Stimulated activated CD4-positive, alpha-beta T cell treated with anti-CD3 and anti-CD28 coated beads, Interleukin-2, amount 100 ng/mL, for 24 hours (primary cell): ENCODE data around the gene LSM14B.
"Not testable (repeated sequence)": the region's sequence is repeated elsewhere in the genome, so short reads cannot be mapped to it uniquely, and the experiment has no call there.

ENCODE experiments used
- DNase-seq, 2 donors: peaks; one replicate each; pipeline ENCODE4 v3.0.0-alpha.2; 2020

The LSM14B gene

DNA sequence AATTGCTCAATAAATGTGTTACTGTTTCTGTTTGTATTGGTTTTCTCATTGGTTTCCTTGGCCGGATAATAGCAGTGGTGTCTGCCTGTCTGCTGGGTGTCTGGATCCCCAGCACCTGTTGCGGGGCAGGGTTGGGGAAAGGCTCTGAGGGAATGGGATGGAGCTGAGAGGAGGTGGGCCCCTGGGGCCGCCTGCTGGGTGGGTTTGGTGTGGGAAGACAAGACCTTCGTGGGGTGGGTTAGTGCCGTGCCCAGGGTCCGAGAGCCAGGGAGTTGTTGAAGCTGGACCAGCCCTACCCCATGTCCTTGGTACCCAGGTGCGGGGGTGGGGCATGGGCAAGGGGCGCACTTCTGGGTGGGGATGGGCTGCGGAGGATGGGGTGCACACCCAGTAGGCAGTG lies 25.3 kb downstream of the LSM14B start:
- no peak for DNase-seq

DNA sequence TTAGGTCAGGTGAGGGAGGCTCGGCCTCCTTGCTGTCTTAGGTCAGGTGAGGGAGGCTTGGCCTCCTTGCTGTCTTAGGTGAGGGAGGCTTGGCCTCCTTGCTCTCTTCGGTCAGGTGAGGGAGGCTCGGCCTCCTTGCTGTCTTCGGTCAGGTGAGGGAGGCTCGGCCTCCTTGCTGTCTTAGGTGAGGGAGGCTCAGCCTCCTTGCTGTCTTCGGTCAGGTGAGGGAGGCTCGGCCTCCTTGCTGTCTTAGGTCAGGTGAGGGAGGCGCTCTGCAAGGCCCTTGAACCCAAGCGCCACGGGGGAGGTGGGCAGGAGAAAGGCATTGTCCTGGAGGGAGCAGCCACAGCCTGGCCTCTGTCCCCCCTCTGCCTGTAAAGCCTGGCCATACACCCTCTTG lies 26.1 kb downstream of the LSM14B start:
- DNase-seq: not testable (repeated sequence)

DNA sequence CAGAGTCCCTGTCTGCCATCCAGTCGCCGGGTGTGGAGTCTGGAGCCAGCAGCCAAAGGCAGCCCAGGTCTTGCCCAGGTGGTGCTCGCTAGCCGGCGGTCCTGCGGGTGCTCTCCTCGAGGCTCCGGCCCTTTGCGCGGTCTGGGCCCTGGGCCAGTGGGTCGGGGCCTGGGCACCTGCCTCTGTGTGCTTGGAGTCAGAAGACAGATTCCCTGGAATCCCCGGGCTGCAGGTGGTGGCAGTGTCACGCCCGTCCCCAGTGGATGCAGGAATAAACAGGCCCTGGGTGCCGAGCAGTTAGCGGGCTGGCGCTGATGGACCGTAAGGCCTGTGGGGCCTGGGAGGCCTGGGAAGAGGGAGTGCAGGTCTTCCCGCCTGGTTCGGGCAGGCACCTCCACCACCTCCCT lies 26.6 kb downstream of the LSM14B start:
- no peak for DNase-seq

DNA sequence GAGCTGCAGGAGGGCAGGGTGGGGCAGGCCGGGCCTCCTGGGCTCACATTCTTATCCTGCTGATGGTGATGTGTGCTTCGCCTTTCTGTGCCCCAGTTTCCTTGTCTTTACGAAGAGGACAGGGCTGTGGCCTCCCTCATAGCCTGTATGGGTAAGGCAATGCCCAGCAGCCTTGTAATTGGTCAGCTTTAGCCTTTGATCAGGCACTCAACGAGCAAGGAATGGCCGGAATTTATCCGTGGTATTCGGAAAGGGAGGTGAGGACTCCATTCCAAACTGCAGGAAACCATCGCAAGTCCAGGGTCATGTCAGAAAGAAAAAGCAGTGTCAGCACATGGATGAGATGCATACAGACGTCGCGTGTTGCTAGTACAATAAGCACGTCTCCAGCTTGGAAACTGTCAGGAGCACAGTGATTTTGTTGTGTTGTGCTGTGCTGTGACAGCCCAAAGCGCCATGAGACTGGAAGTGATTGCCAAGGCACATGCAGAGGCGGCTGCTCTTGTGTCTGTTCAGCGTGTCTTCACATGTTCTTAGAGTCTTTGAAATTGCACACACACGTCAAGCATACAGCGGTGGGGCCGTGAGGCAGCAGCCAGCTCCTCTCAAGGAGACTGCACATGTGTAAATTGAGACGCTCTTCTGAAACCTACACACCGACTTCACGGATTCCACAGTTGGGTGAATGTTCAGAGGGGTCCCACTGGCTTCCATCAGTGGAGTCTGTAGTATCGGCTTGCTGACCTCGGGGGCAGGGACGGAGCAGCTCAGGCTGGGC lies 27.4 kb downstream of the LSM14B start:
- no peak for DNase-seq

DNA sequence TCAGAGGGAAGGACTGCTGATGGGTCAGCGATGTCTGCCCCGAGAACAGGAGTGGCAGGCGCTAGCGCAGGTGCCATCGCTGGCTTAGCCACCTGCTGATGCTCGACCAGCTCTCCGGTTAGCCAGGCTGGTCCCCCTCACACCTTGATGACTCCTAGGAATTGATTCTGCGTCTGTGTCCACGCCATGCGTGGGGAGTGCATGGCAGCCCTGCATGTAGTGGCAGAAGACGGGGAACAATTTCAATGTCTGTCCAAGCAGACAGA lies 28.0 kb downstream of the LSM14B start:
- DNase-seq: no peak

DNA sequence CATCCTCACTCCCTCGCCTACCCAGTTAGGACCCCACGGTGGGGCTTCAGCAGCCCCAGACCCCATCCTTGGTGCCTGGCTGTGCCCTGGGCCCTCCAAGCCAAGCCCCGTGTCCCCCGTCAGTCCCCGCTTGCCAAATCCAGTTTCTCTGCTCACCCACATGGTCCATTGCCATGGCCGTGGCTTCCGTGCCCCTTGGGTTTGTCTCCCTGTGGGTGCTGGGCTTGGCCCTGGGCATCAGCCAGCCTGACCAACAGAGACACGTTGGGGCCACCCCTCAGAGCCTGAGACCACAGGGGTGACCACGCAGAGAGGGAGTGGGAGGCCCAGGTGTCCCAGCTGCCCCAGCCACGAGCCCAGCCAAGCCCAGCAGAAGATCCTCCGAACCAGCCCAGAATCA lies 28.9 kb downstream of the LSM14B start:
- DNase-seq: no peak

DNA sequence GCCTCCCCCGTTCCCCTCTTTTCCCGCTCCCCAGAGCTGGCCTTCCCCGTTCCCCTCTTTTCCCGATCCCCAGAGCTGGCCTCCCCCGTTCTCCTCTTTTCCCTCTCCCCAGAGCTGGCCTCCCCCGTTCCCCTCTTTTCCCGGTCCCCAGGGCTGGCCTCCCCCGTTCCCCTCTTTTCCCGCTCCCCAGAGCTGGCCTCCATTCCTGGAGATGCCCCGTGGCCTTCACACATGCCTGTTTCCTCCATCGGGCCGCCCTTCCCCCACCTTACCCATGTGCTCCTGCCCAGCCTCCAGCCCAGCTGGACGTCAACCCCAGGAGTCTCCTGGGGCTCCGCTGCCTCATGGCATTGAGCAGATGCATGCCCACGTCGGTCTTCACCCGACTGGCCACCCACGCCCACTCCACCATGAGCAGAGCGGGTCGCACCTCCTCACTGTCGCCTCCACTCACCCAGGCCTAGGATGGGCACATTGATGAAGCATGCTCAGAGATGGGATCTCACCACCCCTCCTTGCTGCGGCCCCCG lies 29.6 kb downstream of the LSM14B start:
- no peak for DNase-seq

DNA sequence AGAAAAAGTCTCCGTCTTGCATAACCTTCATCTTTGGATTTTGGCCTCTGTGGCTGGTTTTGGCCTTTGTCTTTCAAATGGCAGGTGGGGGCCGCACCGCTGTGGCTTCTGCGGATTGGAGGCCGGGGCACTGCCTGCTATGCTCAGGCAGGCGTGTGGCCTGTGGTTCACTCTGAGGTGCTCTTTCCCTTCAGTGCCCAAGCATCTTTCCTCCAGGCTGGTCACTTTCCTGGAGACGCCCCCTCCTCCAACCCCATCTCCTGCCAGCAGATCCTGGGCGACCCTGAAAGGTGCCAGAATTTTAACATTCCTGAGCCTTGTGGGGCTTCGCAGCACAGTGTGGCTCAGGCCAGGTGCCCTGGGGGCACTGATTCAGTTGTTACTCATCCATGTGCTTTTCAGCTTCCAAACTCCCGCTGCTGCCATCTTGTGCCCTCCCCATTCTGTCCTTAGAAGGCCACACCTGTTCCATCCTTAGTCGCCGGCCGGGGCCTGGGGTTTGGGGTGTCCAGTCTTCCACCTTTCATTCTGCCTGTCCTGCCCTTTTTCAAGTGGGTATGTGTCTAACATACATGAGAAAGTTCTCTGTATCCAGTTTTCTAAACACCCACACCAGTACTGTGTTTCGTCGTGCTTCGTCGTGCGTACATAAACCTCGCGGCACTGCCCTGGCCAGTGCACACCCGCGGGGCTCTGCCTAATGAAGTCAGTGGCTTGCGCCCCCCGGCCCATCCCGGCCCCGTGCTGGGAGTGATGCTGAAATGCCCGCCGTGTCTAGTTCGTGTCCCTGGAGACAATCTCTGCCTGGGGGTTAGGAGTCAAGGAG lies 33.4 kb downstream of the LSM14B start:
- DNase-seq: no peak

DNA sequence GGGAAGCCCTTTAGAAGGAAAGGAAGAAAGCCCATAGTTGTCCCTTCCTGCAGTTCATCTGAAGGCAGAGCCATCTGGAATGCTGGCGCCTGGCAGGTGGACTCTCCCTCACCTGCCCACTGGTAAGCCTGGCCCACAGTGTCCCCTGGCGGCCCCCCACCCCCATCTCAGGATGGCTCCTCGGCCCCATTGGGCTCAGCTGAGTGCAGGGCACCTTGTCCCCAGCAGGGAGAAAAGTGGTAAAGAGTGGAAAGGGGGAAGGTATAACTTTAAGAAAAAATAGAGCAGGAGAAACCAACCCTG lies 33.9 kb downstream of the LSM14B start:
- DNase-seq: no peak

DNA sequence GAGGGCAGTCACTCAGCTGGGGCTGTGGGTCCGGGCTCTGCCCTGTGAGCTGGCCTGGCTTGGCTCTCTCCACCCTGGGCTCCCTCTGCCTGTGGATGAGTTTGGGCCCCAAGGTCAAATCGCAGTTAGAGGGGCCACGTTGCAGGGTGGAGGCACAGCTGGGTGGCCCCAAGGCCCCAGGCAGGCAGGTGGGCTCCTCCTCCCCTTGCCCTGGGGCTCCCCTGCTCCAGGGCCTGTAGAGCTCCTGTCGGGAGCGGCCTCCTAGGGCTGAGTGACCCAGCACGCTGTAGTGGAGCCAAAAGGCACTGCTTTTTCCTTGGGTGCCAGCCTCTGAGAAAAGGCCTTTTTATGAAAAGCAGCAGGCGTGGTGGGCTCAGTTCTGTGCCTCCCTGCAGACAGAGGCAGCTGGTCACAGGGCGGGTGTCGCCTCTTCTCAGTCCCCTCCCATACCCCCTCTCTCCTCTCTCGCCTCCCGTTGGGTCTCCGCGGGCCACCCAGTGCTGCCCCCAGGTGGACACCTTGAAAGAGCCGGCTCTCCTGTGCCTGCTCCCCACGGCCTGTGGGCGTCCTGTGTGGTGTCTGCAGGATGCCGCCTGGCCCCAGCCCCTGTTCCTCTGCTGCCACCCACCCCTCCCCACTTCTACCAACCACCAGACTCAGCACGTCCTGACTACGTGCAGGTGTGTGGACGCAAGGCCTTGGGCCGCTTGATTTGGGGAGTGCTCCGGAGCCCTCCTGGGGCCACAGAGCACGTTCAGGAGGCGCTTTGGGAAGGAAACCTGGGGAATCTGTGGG lies 34.5 kb downstream of the LSM14B start:
- DNase-seq: peak; percentile 77 to 78

DNA sequence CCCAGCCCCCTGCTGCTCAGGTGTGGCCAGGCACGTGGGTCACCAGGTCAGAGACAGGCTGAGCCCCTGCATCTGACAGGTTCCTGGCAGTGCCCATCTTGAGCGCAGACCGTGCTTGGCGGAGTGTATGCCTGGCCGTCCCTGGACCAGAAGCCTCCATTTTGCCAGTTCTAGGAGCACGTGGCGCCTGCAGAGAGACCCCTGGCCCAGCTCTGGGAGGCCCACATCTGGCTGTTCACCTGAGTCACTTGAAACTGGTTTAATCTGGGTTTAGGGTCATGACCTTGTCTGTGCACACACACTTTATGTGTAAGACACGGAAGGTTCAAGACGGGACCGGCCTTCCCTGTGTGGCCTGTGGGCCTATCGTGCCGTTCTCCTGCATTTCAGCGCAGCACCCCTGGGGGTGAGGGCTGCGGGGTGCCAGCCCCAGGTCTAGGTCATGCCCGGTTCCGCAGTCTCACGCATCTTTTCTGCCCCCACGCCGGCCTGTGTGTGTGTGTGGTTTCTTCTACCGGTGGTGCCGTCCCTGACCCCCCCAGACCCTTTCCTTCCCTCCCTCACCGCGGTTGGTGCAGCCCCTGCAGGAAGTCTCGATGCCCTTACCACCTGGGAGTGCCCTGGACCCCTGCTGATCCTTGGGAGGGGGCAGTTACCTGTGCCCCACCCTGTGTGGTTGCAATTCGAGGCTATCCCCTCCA lies 35.3 kb downstream of the LSM14B start:
- DNase-seq: no peak

DNA sequence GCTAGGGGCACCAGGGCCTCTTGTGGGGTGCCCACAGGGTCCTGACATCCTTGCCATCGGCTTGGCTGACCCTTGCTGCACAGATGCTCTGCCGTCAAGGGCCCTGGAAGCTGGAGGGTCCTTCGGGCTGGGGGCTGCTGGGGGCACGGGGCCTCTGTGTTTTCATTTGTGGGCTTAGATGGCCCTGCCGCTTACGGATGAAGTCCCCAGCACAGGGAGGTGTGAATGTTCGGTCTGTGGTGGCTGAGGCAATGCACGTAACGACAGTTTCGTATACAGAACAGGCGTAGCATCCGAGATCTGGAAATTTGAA lies 35.8 kb downstream of the LSM14B start:
- no peak for DNase-seq

DNA sequence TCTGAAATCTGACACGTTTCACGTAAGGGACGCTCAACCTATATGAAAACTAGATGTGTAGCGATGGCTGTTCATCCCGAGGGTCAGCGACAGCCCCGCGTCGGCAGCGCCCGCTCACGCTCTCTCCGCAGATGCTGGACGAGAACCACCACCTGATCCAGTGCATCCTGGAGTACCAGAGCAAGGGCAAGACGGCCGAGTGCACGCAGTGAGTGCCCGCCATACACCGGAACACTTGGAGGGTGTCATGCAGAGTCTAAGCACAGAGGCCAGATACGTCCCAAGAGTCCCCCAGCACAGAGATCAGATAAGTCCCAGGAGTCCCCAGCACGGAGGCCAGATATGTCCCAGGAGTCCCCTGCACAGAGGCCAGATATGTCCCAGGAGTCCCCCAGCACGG lies 36.3 kb downstream of the LSM14B start:
- no peak for DNase-seq

DNA sequence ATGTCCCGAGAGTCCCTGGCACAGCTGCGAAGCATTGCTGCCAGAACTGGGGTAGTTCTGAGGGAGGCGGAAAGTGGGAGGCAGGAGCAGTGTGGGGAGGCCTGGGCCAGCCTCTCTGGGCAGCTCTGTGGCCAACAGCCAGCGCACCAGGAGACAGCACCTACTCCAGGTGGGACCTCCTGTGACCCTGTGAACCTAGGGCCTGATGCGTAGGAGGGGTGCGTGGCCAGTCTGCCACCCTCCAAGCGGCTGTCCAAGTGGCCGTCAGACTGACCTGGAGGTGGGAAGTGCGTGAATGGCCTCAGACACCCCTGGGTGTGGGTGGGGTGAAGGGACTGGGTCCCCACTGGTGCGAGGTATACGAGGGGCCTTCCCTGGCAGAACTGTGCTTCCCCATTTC lies 36.8 kb downstream of the LSM14B start:
- no peak for DNase-seq

DNA sequence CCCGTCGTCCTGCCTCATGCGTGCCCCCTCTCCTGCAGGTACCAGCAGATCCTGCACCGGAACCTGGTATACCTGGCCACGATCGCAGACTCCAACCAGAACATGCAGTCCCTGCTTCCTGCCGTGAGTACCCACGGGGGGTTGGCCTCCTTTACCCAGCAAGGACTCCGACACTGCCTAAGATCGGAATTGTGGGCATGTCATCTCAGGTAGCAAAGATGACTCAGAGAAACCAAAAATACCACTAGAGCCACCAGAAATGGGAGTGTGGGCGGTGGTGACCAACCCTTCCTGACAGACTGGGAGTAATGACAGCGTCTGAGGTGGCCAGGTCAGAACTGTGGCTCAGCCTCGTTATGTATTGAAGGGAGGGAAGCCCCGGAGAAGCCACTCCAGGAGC lies 37.6 kb downstream of the LSM14B start:
- DNase-seq: peak; percentile 72 to 76

DNA sequence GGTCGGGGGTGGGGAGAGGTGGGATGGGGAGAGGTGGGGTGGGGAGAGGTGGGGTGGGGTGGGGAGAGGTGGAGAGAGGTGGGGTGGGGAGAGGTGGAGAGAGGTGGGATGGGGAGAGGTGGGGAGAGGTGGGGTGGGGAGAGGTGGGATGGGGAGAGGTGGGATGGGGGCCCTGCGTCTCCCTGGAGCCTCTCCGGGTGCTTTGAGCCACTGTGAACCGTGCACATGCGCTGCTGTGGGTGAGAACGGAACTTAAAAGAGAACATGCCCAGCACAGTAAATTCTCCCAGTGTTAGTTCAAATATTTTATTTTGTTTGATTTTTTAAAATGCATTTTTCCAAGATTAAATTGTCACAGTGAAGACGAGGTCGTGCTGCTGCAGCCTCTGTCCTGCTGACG lies 38.0 kb downstream of the LSM14B start:
- DNase-seq: no peak

DNA sequence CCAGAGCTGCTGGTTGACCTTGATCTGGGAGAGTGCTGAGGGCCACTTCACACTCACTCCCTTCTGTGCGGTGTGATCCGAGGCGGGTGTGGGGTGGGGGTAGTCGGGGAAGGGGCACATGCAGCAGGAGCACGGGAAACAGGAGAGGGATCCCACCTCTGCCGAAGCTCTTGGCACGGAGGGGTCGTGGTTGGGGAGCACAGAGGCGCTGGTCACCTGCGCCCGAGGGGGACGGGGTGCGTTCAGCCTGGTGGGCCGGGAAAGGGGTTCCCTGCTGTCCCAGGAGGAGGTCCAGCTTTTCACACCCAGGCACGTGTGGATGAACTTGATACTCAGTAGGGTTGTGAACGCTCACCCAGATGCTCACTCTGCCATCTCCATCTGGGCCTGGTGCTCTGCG lies 38.6 kb downstream of the LSM14B start:
- no peak for DNase-seq

DNA sequence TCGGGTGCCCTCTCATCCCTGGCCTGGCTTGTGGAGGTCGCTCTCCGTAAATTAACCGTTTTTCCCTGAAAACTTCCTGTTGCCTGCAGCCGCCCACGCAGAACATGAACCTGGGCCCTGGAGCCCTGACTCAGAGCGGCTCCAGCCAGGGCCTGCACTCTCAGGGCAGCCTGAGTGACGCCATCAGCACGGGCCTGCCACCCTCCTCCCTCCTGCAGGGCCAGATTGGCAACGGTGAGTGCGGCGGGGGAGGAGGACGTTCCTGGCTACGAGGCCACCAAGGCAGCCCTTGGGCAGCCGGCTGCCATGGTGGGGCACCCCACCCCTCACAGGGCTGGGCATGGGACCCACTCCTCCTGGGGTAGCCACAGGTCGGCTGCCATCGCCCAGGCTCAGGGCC lies 39.1 kb downstream of the LSM14B start:
- DNase-seq: no peak

DNA sequence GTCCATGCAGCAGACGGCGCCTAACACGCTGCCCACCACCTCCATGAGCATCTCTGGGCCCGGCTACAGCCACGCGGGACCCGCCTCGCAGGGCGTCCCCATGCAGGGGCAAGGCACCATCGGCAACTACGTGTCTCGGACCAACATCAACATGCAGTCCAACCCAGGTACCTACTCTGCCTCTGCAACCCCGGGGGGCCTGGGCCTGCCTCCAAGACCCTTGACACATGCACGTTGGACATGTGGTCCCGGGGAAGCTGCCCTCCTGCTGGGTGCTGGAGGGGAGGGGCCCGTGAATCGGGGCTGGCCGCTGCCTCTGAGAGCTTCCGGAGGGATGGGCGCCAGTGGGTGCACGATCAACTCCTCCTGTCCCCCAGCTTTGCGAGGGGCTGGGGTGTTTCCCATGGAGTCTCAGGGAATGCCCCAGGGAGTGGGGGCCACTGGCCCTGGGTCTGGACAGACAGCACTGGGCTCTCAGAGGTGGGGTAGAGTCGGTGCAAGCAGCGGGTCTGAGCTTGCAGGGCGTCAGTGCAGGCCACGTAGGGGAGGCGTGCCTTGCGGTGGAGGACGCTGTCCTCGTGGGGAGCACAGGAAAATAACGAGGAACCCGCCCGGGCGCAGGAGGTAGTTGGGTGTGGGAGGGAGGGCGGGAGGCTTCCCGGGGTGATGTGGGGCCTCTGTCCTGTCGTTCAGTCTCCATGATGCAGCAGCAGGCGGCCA lies 40.6 kb downstream of the LSM14B start:
- DNase-seq: no peak

DNA sequence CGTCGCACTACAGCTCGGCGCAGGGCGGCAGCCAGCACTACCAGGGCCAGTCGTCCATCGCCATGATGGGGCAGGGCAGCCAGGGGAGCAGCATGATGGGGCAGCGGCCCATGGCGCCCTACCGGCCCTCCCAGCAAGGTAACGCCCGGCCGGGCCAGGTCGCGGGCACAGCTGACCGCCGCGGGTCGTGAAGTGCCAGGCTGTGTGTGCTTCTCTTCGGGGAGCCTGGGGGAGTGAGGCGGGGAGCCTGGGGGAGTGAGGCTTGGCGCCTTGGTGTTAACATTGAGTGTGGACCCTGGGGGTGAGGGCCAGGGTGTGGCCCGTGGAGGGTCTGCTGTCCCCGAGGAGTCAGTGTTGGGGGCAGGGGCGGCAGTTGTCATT lies 41.2 kb downstream of the LSM14B start:
- no peak for DNase-seq

DNA sequence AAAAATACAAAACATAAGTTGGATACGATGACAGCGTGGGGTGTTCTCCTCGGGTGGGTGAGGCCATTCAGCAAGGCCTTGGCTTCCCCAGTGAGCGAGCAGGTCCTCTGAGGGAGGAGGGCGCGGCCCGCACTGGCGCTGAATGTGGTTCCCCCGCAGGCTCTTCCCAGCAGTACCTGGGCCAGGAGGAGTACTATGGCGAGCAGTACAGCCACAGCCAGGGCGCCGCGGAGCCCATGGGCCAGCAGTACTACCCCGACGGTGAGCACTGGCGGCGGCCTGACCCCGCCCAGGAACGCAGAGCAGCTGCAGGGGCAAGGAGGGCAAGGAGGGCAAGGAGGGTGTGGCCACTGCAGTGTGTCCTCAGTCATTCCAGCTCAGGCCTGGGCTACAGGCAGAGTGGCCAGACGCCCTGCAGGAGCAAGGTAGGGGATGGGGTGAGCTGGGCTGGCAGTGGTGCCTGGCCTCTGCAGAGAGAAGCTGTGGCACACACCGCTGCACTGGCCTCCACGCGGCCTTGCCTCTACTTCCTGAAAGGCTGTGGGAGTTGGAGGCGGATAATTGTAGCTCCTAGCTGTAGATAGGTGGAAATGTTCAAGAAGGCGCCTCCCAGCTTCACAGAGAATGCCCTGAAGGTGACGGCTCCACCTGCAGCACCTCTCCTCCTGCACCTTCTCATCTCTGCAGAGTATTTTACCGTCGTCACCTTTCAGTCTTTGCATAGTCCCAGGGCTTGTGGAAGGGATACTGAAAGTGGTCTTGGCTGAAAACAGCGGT lies 41.9 kb downstream of the LSM14B start:
- DNase-seq: no peak
